ENCODE measurements around the gene PAGE1.
"Not testable (repeated sequence)": the region's sequence is repeated elsewhere in the genome, so short reads cannot be mapped to it uniquely, and the experiment has no call there.

Gene PAGE1, protein sequence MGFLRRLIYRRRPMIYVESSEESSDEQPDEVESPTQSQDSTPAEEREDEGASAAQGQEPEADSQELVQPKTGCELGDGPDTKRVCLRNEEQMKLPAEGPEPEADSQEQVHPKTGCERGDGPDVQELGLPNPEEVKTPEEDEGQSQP

DNA sequence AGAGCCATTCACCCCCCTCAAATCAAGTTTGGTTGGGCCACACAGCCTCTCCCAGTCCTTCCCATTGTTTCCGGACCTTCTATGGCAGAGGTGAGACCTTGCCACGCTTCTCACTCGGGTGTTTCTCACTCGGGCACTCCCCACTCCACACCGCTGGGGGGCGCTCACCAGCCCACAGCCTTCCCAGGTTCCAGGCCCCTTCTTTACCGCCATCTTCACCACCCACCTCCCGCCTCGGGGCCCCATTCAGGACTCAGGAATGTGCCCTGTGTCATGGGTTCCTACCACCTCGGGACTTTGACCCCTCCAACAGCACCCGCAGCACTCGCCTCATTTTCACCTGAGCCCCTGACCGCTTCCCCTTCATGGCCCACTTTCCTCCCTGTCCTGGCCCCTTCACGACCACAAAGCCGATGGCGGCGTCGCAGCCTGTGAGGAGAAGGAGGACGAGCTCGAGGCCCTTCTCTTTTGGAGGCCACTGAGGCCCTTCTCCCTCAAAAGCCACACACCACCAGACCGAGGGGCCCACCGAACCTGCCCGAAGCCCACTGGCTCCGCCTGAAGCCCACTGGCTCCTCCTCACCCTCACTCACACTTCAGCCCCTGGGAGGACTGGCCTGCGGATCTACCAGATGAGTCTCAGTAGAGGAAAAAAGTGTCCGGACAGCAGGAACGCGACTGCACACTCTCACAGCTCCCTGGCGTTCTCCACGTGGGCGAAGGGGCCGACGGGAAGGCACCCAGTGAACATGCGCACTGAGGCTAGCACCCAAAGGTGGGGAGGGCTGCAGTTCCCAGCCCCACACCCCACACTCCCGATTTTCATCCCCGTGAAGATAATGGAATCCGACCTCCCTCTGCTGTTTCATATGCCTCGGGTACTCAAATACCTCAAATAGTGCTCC is at the start of gene PAGE1:
Gene PAGE1, minus strand, starts transcription at position 709 of the 905 bp plus-strand sequence. CDS start 1,214 bp downstream, outside the sequence.
- no peak for DNase-seq

DNA sequence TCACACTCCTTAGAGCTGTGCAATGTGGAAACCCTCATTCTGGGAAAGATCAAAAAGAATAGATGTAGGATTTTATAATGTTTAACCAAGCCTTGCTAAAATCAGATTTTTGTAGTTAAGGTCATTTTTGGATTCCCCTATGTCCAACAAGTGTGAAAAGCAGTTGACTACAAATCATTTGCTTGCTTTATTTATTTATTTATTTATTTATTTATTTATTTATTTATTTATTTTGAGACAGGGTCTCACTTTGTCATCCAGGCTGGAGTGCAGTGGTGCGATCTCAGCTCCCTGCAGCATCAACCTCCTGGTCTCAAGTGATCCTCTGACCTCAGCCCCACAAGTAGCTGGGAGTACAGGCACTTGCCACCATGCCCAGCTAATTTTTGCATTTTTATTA is 45.7 kb upstream of the PAGE1 start:
- not testable (repeated sequence) for DNase-seq

DNA sequence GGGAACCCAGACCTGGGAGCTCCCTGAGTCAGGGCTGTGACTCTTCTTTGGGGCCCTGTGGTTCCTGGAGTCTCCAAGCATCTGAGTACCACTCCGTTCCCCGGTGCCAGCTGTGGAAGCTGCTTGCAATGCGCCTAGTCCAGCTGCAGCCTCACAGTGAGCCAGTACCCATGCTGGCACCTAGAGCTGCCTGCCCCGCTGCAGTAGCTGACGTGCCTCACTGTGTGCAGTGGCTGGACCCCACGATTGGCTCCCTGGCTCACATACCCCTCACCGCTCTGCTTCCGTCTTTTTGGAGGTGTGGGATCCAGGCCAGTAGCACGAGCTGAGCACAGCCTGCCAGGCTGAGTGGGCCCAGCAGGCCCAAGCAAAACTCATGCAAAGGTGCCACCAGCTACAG is 32.1 kb upstream of the PAGE1 start:
- no peak for DNase-seq

DNA sequence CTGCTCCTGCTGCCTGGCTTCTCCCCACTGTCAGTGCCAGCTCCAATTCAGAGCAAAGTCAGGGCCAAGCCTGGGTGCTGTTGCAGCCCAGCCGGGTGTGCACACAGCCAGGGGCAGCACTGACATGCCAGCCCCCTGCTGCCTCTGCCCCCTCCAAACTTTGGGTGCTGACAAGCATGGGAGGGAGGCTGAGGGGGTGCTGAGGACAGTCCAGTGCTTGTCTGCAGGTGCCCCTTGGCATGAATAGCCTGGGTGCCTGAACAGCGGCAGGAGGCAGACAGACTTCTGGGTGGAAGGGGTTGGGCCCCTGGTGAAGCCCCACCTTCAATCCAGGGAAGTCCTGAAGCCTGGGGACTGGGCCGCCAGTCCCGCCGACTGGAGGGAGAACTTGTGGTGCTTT is 31.2 kb upstream of the PAGE1 start:
- no peak for DNase-seq

DNA sequence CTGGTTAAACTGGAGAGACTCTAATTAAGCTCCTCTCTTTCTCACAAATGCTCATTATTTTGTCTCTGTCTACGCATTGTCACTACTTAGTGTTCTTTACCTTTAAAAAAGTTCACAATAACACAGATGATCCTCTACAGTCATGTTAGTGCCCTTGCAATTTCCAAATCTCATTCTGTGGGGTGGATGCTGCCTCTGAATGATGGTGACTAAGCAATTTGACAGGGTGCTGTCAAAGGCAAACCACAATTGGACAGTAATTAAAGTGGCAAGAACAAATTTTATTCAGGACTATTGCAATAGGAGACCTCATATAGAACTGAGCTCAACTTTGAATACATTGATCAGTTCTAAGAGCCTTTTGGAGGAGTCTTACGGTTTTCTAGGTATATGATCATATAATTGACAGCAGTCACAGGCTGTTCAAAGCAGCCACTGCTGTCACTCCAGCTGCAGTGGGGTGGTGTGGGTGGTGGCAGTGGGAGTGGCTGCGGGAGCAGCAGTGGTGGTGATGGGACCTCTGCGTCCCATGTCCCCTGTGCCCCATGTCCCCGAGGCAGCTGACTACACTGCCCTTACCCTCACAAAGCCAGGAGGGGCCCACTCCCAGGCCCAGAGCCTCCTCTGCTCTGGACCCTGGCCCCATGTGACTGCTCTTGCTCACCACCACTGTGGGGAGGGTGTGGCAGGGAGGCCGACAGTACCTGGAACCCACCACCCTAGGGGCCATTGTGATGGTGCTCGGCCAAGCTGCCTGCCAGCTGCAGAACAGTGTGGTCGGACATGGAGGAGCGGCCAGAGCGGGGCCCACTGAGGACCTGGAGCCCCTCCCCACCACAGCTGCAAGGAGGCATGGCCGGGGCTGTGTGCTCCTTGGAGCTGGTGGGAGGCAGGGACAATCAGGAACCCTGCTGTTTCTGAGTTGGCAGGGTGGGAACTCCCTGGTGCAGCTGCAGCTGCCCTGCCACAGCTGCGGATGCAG is 30.4 kb upstream of the PAGE1 start:
- no peak for DNase-seq

DNA sequence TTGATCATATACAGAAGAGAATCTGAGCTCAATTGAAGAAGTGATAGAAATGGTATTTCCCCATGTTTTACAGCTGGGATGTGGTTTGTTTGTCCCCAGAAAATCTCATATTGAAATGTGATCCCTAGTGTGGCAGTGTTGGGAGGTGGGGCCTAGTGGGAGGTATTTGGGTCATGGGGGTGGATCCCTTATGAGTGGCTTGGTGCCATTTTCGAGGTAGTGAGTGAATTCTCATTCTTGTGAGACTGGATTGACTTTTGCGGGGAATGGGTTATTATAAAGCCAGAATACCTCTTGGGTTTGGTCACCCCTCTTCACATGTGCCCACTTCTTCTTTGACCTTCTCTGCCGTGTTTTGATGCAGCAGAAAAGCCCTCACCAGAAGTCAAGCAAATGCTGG is 29.6 kb upstream of the PAGE1 start:
- DNase-seq = no peak

DNA sequence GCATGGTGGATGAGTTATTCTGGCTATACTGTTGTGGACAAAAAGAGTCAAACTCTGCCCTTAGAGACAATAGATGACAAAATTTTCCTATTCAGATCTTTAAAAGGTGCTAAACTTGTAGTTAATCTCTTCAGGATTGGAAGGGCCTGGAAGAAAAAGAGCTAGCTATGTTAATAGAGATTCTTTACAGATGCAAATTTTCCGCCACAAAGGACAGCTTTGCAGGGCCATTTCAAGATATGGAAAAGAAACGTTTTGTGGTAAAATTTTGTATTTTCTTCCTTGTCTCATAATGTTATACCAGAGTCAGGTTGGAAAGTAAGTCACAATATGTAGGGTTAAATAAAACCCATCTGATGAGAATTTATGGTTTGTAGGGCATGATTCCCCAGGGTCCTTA is 24.3 kb upstream of the PAGE1 start:
- not testable (repeated sequence) for DNase-seq

DNA sequence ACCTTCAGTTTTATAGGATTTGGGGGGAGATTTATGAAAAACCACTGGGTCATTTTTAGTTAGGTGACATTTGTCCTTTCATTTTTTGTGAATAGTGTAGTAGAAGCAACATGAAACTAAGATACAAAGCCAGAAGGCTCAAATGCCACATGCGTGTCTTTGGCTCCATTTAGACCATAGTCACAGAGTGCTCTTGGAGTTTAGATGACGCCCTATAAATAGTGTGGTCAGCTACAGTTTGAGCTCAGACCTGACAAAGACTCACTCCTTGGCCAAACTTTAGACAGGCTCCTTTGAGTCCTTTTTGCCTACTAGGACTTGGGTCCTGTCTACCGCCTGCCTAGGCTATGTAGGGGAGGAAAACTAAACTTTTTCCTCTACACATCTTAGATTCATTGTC is 16.8 kb upstream of the PAGE1 start:
- no peak for DNase-seq

DNA sequence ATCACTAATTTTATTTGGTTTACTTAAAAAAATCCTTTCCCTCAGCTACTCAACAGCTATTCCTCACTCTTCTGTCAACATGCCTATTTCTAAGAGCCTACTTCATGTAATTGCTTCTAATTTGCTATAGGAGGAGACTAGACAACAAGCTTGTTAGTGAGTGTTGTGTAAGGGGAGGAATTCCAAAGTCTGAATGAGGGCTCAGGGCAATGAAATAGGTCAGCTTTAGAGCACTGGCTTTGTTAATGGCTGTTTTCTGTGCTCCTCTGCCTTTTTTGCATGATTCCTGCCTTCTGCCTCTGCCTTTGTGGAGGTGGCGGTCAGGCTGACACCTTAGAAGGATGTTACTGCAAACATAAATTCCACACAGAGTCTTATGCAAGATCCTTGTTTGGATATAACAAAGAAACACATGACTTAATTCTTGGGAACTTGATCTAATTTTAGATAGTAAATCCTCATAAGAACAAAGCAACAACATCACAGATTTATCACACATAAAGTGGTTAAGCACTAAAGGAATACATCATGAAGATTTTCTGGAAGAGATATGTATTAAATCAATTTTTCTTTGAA is 15.0 kb upstream of the PAGE1 start:
- peak; percentile 25 for DNase-seq

DNA sequence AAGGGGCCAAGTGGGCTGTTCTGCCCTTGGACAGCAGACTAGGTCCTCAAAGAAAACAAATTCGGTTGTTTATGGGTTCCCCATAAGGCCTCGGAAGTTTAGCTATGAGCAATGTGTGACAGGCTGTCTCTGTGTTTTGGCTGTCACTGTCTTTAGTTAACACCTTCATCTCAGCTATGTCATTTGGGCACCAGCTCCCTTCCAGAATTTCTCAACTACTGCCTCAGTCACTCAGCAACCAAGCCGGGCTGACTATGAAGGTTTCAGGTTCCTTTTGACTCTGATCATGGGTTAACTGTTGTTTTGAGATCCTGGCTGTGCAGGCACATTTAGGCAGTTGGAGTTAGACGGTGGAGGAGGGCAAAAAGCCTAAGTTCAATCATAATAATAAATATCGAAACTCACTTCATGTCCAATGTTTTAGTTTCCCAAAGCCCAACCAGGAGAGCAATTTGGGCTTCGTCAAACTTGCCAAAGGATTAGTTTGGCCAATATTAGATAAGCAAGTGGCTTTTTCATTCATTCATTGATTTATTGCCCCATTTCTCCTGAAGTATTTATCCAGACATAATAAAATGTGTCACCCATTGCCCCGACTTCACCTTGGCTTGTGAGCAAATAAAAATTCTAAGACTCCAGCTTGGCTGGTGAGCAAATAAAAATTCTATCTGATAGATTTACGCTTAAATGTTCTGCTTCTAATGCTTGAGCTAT is 9.1 kb upstream of the PAGE1 start:
- no peak for DNase-seq

DNA sequence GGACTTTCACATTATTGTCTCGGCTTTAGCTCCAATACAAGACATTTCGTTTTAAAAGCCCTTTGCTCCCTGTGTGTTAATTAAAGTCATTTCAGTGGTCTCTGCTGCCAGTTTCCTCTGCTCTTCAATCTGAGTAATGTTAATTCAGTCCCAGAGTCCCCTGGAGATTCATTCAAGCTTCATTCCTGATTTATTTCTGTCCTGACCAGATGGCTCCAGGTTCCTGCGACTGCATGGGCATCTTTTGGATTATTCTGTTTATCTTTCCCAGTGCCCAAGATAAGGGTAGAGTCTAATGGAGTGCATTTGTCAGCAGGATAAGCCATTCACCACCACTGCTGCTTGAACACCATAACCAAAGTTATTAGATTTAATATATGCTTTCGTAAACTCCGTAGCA is 6.1 kb upstream of the PAGE1 start:
- no peak for DNase-seq

DNA sequence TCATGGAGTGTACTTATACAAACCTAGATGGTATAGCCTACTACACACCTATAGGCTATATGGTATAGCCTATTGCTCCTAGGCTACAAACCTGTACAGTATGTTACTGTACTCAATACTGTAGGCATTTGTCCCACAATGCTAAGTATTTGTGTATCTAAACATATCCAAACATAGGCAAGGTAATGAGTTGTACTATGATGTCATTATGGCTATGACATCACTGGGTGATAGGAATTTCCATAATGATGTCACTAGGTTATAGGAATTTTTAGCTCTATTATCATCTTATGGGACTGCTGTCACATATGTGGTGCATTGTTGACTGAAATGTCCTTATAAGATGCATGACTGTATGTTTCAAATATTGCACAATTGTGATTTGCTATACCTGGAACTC is 5.5 kb upstream of the PAGE1 start:
- DNase-seq = no peak

DNA sequence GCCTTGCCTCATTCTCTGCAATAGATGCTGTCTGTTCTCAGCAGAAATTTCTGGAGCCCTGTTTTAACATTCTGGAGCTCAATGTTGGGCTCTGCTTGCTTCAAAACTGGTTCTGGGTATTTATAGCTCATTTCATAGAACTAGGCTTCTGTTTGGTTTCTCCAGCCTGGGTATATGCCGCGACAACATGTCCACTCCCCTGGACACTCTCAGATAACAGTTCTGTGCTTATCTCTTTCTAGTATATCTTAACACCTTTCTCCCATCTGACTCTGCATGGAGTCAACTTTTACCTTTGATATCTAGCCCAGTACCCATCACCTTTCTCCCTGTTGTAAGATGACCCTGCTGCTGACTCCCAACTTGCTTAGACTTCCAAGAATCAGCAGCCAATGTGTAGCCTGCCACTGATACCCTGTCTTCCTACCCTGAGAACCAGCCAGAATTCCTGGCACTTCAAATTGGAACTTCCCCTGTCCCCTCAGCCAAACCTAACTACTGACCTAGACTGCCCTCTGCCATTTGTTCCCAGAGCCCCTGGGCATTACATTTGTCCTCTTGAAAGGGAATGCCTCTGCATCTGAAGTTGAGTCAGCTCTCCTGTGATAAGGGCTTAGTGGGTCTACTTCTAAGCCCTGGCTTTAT is 20.6 kb downstream of the PAGE1 start:
- no peak for DNase-seq

DNA sequence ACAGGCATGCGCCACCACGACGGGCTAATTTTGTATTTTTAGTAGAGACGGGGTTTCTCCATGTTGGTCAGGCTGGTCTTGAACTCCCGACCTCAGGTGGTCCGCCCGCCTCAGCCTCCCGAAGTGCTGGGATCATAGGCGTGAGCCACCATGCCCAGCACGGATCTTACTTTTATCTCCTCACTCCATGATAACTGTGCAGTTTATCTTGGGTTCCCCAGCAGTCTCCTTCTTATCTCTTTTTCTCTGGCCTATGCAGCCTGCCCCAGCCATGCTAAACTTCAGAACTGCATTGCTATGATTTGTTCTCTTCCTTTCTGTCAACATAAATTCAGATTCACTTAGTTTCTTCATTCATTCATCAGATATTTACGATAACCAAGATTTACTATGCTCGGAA is 22.4 kb downstream of the PAGE1 start:
- no peak for DNase-seq

DNA sequence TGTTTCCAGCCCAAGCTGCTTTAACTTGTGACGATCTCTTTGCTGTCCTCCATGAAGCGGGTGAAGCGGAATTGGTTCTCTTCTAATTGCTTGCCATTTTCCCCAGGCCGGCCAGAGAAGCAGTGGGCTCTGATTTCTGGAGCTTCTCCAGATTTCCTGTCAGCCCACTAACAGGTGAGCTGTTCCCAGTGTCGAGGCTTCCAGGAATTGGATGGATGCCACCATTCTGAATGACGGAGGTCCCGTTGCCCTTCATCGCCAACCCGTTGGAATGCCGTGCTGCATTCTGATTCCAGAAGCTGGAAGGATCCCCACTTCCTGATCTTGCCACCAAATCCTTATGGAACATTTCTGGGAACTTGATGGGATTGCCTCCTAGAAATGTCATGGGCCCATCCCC is 31.0 kb downstream of the PAGE1 start:
- no peak for DNase-seq

DNA sequence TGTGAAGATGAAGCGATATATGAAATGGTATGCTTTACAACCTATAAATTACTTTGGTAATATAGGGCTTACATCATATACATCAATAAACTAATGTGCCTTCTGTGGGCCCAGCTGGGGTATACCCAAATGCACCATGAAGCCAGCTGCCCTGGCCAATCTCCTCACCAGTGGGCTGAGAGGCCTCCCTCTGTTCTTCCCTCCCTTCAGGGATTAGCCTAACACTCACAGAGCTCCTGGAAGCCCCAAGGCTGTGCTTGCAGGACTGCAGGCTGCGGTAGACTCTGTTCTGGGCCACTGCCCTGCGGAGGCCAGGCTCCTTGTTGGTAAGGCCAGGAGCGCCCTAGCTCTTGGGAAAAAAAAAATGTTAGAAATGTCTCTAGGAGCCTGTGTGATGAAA is 33.9 kb downstream of the PAGE1 start:
- DNase-seq = no peak

DNA sequence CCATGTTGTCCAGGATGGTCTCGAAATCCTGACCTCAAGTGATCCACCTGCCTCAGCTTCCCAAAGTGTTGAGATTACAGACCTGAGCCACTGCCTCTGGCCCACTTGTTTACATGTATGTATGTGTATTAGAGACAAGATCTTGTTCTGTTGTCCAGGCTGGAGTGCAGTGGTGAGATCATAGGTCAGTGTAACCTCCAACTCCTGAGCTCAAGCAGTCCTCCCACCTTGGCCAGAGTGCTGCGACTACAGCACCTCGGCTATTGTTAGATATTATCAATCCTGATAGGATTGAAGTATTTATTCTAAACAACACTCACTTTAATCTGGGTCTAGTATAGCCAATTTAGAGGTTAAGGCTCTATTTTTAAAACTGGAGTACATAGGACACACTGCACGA is 36.0 kb downstream of the PAGE1 start:
- DNase-seq = no peak

DNA sequence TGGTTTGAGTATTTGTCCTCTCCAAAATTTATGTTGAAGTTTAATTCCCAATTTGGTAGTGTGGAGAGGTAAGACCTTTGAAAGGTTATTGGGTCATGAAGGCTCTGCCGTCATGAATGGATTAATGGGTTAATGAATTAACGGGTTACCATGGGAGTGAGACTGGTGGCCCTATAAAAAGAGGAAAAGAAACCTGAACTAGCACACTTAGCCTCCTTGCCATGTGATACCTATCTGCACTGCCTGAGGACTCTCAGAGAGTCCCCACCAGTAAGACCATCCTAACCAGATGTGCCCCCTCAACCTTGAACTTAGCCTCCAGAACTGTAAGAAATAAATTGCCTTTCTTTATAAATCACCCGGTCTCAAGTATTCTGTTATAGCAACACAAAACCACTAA is 39.3 kb downstream of the PAGE1 start:
- DNase-seq = no peak

DNA sequence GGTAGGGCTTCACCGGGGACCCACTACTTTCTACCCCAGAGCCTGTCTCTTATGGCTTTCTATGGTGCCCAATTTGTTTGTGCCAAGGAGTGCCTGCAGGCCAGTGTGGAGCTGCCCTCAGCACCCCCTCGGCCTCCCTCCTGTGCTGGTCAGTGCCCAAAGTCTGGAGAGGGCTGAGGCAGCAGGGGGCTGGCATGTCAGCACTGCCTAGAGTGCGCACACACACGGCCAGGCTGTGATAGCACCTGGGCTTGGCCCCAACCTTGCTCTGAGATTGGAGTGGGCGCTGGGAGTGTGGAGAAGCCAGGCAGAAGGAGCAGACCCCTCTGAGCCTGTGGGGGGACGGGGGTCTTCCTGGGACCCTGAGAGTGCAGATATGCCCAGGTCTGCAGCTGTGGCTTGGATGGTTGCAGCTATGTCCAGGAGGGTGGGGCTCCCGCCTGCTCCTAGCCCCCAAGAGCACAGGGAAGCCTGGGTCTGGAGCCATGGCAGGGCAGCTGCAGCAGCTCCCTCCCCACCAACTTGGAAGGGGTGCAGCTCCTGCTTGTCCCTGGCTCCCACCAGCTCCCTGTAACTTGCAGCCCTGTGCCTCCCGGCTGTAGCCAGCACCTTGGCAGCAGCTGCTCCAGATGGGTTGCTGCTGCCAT is 50.7 kb downstream of the PAGE1 start:
- DNase-seq = no peak

Data from retina (tissue), 1 donor.